OCI-M1 (cell line): ENCODE data around the gene N4BP2.

Experiments
- DNase-seq: peaks from one replicate; lab custom pipeline; 2025; lab: John Stamatoyannopoulos, UW

N4BP2 gene

GRCh38 chr4:40192114-40193015, 135.7 kb downstream of the N4BP2 start:
- DNase-seq = no peak

- no peak for DNase-seq
These were observed 136.4 kb downstream of the N4BP2 start for GRCh38 chr4:40193016-40193571.

- DNase-seq = no peak
These were observed 136.9 kb downstream of the N4BP2 start for GRCh38 chr4:40193578-40193977.

- DNase-seq = no peak
These were observed 138.0 kb downstream of the N4BP2 start for GRCh38 chr4:40194602-40195161.

- DNase-seq = no peak
These were observed 138.8 kb downstream of the N4BP2 start for GRCh38 chr4:40195182-40196177.

- DNase-seq = no peak
These were observed 139.6 kb downstream of the N4BP2 start for GRCh38 chr4:40196272-40196671.

- DNase-seq = peak; percentile 72
These were observed 140.2 kb downstream of the N4BP2 start, which contains the start of gene RHOH for GRCh38 chr4:40196724-40197281. Gene RHOH, plus strand, starts transcription at chr4:40197031. Its CDS starts 46,356 bp downstream, at chr4:40243387.

- peak; percentile 83 for DNase-seq
These were observed 141.4 kb downstream of the N4BP2 start for GRCh38 chr4:40197879-40198689.

- DNase-seq = peak; percentile 76
These were observed 142.6 kb downstream of the N4BP2 start for GRCh38 chr4:40199179-40199670.

GRCh38 chr4:40199999-40200874, 143.6 kb downstream of the N4BP2 start:
- DNase-seq = peak; percentile 94

- peak; percentile 94 for DNase-seq
These were observed 144.5 kb downstream of the N4BP2 start for GRCh38 chr4:40200875-40201801.

GRCh38 chr4:40201898-40202297, 145.2 kb downstream of the N4BP2 start:
- peak; percentile 39 for DNase-seq

GRCh38 chr4:40202474-40202873, 145.8 kb downstream of the N4BP2 start:
- DNase-seq = peak; percentile 35

GRCh38 chr4:40204507-40205258, 148.0 kb downstream of the N4BP2 start:
- peak; percentile 40 for DNase-seq

GRCh38 chr4:40205259-40206198, 148.9 kb downstream of the N4BP2 start:
- peak; percentile 85 for DNase-seq

GRCh38 chr4:40206426-40206825, 149.8 kb downstream of the N4BP2 start:
- peak; percentile 65 for DNase-seq
